Parathyroid adenoma (tissue), 2 donors: Measurements from ENCODE around the gene F11.

Source experiments
- H2AFZ ChIP-seq: fragments of 300-600 bp; sonication (generic); one replicate; pipeline ENCODE4 v1.7.0; 2017; ENCODE audit warnings: antibody characterized with exemption, mild to moderate bottlenecking
- H3K27ac ChIP-seq: fragments of 300-600 bp; sonication (generic); one replicate; pipeline ENCODE4 v1.7.0; 2017
- H3K27me3 ChIP-seq: fragments of 300-600 bp; sonication (generic); one replicate; pipeline ENCODE4 v1.7.0; 2017; ENCODE audit warnings: low read length; ENCODE audit not compliant: control insufficient read depth, insufficient read depth
- H3K36me3 ChIP-seq: fragments of 300-600 bp; sonication (generic); one replicate; pipeline ENCODE4 v1.7.0; 2017; ENCODE audit warnings: low read length; ENCODE audit not compliant: control insufficient read depth, insufficient read depth
- H3K4me1 ChIP-seq: fragments of 300-600 bp; sonication (generic); one replicate; pipeline ENCODE4 v1.7.0; 2017; ENCODE audit warnings: control low read depth
- H3K4me2 ChIP-seq: fragments of 300-600 bp; sonication (generic); one replicate; pipeline ENCODE4 v1.7.0; 2017; ENCODE audit warnings: low read length
- H3K4me3 ChIP-seq: fragments of 300-600 bp; sonication (generic); one replicate; pipeline ENCODE4 v1.7.0; 2017; ENCODE audit warnings: low read depth, low read length
- H3K79me2 ChIP-seq: fragments of 300-600 bp; sonication (generic); one replicate; pipeline ENCODE4 v1.7.0; 2017; ENCODE audit warnings: control low read depth
- H3K9ac ChIP-seq: fragments of 300-600 bp; sonication (generic); one replicate; pipeline ENCODE4 v1.7.0; 2017; ENCODE audit warnings: mild to moderate bottlenecking
- H3K9me3 ChIP-seq: fragments of 300-600 bp; sonication (generic); one replicate; pipeline ENCODE4 v1.7.0; 2017; ENCODE audit warnings: low read length; ENCODE audit not compliant: control insufficient read depth
- CTCF ChIP-seq: fragments of 300-600 bp; sonication (generic); IDR thresholded peaks from one replicate; pipeline ENCODE4 v1.7.0; 2017; ENCODE audit warnings: antibody characterized with exemption, mild to moderate bottlenecking
- donor health status: primary hyperparathyroidism.

The F11 gene

GRCh38 chr4:186225848-186226247 lies 40.1 kb upstream of the F11 start:
- Histone ChIP-seq H2AFZ (no peak overlapping the region), H3K27me3 (no peaks in the 10 kb centered on the region), H3K9ac (no peak overlapping the region), H3K9me3 (no peaks in the 10 kb centered on the region), H3K4me1 (no peaks in the 10 kb centered on the region), H3K4me2 (no peak overlapping the region), H3K4me3 (no peak overlapping the region), H3K27ac (no peak overlapping the region), H3K36me3 (no peaks in the 10 kb centered on the region), H3K79me2 (no peaks in the 10 kb centered on the region)
- TF ChIP-seq CTCF: no peak

GRCh38 chr4:186226521-186227189 lies 39.3 kb upstream of the F11 start:
- Histone ChIP-seq H3K79me2 (no peaks in the 10 kb centered on the region), H3K27ac (no peak overlapping the region), H3K4me3 (no peak overlapping the region), H2AFZ (no peak overlapping the region), H3K9ac (no peak overlapping the region), H3K4me1 (no peaks in the 10 kb centered on the region), H3K27me3 (no peaks in the 10 kb centered on the region), H3K9me3 (no peaks in the 10 kb centered on the region), H3K36me3 (no peaks in the 10 kb centered on the region), H3K4me2 (no peak overlapping the region)
- no peak for TF ChIP-seq CTCF

- H3K4me3 ChIP-seq: no peak within 1 kb of the TSS
- no peak within 1 kb of the TSS for H2AFZ ChIP-seq
- no peak within 1 kb of the TSS for H3K9ac ChIP-seq
- H3K79me2 ChIP-seq: no peaks in the 10 kb centered on the region
- no peaks in the 10 kb centered on the region for H3K36me3 ChIP-seq
- no peaks in the 10 kb centered on the region for H3K27me3 ChIP-seq
- TF ChIP-seq CTCF: no peak
- H3K4me1 ChIP-seq: no peaks in the 10 kb centered on the region
- H3K4me2 ChIP-seq: no peak within 1 kb of the TSS
- H3K9me3 ChIP-seq: no peaks in the 10 kb centered on the region
- H3K27ac ChIP-seq: no peak within 1 kb of the TSS
Observed at GRCh38 chr4:186227221-186227620, 38.8 kb upstream of the F11 start, which contains the start of gene KLKB1. Gene KLKB1 (plus strand): TSS chr4:186227507. CDS start chr4:186228196, 689 bp downstream.

GRCh38 chr4:186227744-186228513 lies 38.1 kb upstream of the F11 start:
- Histone ChIP-seq H2AFZ (no peak overlapping the region), H3K9me3 (no peaks in the 10 kb centered on the region), H3K36me3 (no peaks in the 10 kb centered on the region), H3K27ac (no peak overlapping the region), H3K9ac (no peak overlapping the region), H3K4me2 (no peak overlapping the region), H3K4me1 (no peaks in the 10 kb centered on the region), H3K79me2 (no peaks in the 10 kb centered on the region), H3K4me3 (no peak overlapping the region), H3K27me3 (no peaks in the 10 kb centered on the region)
- TF ChIP-seq CTCF: no peak
